DOHH2 (cell line): ENCODE data around the gene GPR173.

Experiments used
- H3F3A ChIP-seq: fragments of 200-600 bp; sonication (generic), shearing (Covaris generic); 2 replicates; pipeline ENCODE4 v1.6.0; 2016; ENCODE audit warnings: antibody characterized with exemption, mild to moderate bottlenecking; ENCODE audit not compliant: control insufficient read depth, insufficient read depth
- H3K27ac ChIP-seq: fragments of 200-600 bp; sonication (generic); 2 replicates; pipeline ENCODE4 v1.5.1; 2014; ENCODE audit warnings: low read depth, mild to moderate bottlenecking, low read length, moderate library complexity
- H3K27me3 ChIP-seq: fragments of 200-600 bp; sonication (generic); 2 replicates; pipeline ENCODE4 v1.6.1; 2014; ENCODE audit warnings: mild to moderate bottlenecking, low read length, mixed read lengths; ENCODE audit not compliant: control insufficient read depth
- H3K36me3 ChIP-seq: fragments of 200-600 bp; sonication (generic); 2 replicates; pipeline ENCODE4 v1.6.1; 2014; ENCODE audit warnings: mild to moderate bottlenecking, low read length, moderate library complexity, mixed read lengths; ENCODE audit not compliant: control insufficient read depth
- H3K4me1 ChIP-seq: fragments of 200-600 bp; sonication (generic); 2 replicates; pipeline ENCODE4 v1.6.1; 2014; ENCODE audit warnings: mild to moderate bottlenecking, low read length, mixed read lengths; ENCODE audit not compliant: control insufficient read depth
- H3K4me2 ChIP-seq: fragments of 200-600 bp; sonication (generic); 2 replicates; pipeline ENCODE4 v1.6.0; 2014; ENCODE audit warnings: mild to moderate bottlenecking, low read length, moderate library complexity
- H3K4me3 ChIP-seq: fragments of 200-600 bp; sonication (generic); 2 replicates; pipeline ENCODE4 v1.5.1; 2014; ENCODE audit warnings: mild to moderate bottlenecking, low read length, mixed read lengths
- H3K79me2 ChIP-seq: fragments of 200-600 bp; sonication (generic); 2 replicates; pipeline ENCODE4 v1.6.1; 2014; ENCODE audit warnings: mild to moderate bottlenecking, low read length, mixed read lengths; ENCODE audit not compliant: control insufficient read depth
- H3K9me2 ChIP-seq: fragments of 200-600 bp; sonication (generic); replicated peaks from 2 replicates; pipeline ENCODE4 v1.6.1; 2014; ENCODE audit warnings: mild to moderate bottlenecking, low read length, mixed read lengths; ENCODE audit not compliant: control insufficient read depth
- H3K9me3 ChIP-seq: fragments of 200-600 bp; sonication (generic); 2 replicates; pipeline ENCODE4 v1.6.1; 2014; ENCODE audit warnings: antibody characterized with exemption, low read length, mixed read lengths; ENCODE audit not compliant: control insufficient read depth, insufficient read depth
- H4K20me1 ChIP-seq: fragments of 200-600 bp; sonication (generic); 2 replicates; pipeline ENCODE4 v1.6.0; 2014; ENCODE audit warnings: low read depth, mild to moderate bottlenecking, antibody characterized with exemption, low read length, moderate library complexity; ENCODE audit not compliant: control insufficient read depth, insufficient read depth
- CTCF ChIP-seq: fragments of 200-600 bp; sonication (generic); IDR thresholded peaks from one replicate; pipeline ENCODE4 v1.5.1; 2014; ENCODE audit warnings: antibody characterized with exemption, mild to moderate bottlenecking, low read depth, low read length; ENCODE audit not compliant: poor library complexity, severe bottlenecking
- EZH2phosphoT487 ChIP-seq: fragments of 200-600 bp; sonication (generic); IDR thresholded peaks from 2 replicates; pipeline ENCODE4 v1.6.1; 2017; ENCODE audit warnings: borderline replicate concordance, mild to moderate bottlenecking, antibody characterized with exemption, low read length, moderate library complexity, mixed read lengths

Gene GPR173

GRCh38 chrX:53009032-53009431 is 39.6 kb upstream of the GPR173 start:
- TF ChIP-seq CTCF (no peak), EZH2phosphoT487 (no peak)
- Histone ChIP-seq H3K4me1 (no peaks in the 10 kb centered on the region), H3K27ac (no peak overlapping the region), H3K79me2 (no peaks in the 10 kb centered on the region), H3K36me3 (no peaks in the 10 kb centered on the region), H3F3A (no peaks in the 10 kb centered on the region), H3K4me3 (no peak overlapping the region), H3K27me3 (no peaks in the 10 kb centered on the region), H3K9me3 (no peaks in the 10 kb centered on the region), H4K20me1 (no peaks in the 10 kb centered on the region), H3K4me2 (no peak overlapping the region), H3K9me2 (no peaks in the 10 kb centered on the region)

GRCh38 chrX:53013291-53013690 is 35.3 kb upstream of the GPR173 start:
- Histone ChIP-seq H3K79me2 (no peaks in the 10 kb centered on the region), H3K9me3 (no peaks in the 10 kb centered on the region), H3K4me1 (no peaks in the 10 kb centered on the region), H3K4me2 (no peak overlapping the region), H3K27ac (no peak overlapping the region), H3K4me3 (no peak overlapping the region), H3K36me3 (no peaks in the 10 kb centered on the region), H3K9me2 (no peaks in the 10 kb centered on the region), H3K27me3 (no peaks in the 10 kb centered on the region), H4K20me1 (no peaks in the 10 kb centered on the region), H3F3A (no peaks in the 10 kb centered on the region)
- TF ChIP-seq CTCF (no peak), EZH2phosphoT487 (no peak)

- H3K27ac ChIP-seq: no peak overlapping the region
- H3K36me3 ChIP-seq: no peaks in the 10 kb centered on the region
- no peak overlapping the region for H3K4me3 ChIP-seq
- no peaks in the 10 kb centered on the region for H3K9me3 ChIP-seq
- no peaks in the 10 kb centered on the region for H3K4me1 ChIP-seq
- no peaks in the 10 kb centered on the region for H4K20me1 ChIP-seq
- TF ChIP-seq EZH2phosphoT487 (no peak), CTCF (peak; percentile 37)
- H3K4me2 ChIP-seq: no peak overlapping the region
- no peaks in the 10 kb centered on the region for H3F3A ChIP-seq
- no peaks in the 10 kb centered on the region for H3K27me3 ChIP-seq
- H3K79me2 ChIP-seq: no peaks in the 10 kb centered on the region
- H3K9me2 ChIP-seq: no peaks in the 10 kb centered on the region
Observed at GRCh38 chrX:53018627-53019026, 30.0 kb upstream of the GPR173 start.

- Histone ChIP-seq H3K79me2 (no peaks in the 10 kb centered on the region), H3K9me3 (no peaks in the 10 kb centered on the region), H3K36me3 (no peaks in the 10 kb centered on the region), H3K4me2 (no peak overlapping the region), H3K27me3 (no peaks in the 10 kb centered on the region), H3K4me1 (no peaks in the 10 kb centered on the region), H4K20me1 (no peaks in the 10 kb centered on the region), H3F3A (no peaks in the 10 kb centered on the region), H3K27ac (no peak overlapping the region), H3K4me3 (no peak overlapping the region), H3K9me2 (no peaks in the 10 kb centered on the region)
- TF ChIP-seq CTCF (no peak), EZH2phosphoT487 (no peak)
Observed at GRCh38 chrX:53022381-53022780, 26.2 kb upstream of the GPR173 start.
